NCI-H345 (cell line): ENCODE results near the gene SPRY1.

Experiments used
- DNase-seq: peaks from one replicate; lab custom pipeline; 2025; lab: John Stamatoyannopoulos, UW

SPRY1 gene

DNA sequence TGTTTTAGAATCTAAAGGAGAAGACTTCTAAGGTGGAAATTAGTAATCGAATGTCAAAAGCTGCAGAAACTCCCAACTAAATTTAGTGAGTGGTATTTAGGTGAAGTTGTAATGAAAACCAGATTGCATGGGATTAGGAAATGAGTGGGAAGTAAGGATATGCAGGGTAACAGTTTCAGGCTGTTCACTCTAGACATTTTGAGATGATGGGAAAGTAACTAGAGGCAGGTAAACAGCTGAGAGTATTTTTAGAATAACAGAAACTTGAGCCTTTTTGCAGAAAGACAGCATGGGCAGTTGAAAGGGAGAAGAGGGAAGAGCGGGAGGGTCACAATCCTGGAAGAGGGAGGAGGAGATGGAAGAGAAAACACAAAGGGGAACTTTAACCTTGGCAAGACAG, 12.7 kb downstream of the SPRY1 start:
- DNase-seq, result no peak

DNA sequence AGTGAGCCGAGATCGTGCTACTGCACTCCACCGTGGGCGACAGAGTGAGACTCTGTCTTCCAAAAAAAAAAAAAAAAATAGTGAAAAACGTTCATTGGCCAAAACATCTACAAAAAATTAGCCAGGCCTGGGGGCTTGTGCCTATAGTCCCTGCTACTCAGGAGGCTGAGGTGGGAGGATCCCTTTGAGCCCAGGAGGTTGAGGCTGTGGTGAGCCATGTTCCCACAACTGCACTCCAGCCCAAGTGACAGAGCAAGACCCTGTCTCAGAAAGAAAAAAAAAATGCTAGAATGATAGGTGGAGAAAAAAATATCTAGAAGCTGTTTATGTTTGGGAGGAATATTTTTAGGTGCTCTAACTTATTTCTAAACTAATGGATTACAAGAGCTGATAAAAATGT, 14.9 kb downstream of the SPRY1 start:
- DNase-seq, result no peak

DNA sequence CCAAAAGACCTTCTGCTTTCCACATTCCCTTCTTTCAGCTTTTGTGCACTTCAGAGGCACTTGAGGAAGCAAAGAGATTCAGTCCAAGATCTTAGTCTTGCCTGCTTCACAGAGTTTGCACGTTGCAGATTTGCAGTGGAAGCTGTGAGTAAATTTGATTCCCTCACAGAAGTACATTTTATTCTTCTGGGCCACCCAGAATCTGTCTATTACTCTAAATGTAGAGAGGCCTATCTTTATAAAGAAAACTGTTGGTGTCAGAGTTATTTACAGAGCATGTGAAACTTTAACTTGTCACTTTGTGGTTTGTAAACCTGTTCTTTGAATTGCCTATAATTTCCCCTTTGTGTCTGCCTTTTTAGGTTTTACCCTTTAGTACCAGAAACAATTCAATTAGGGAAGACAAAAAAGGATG, 15.5 kb downstream of the SPRY1 start:
- no peak for DNase-seq

DNA sequence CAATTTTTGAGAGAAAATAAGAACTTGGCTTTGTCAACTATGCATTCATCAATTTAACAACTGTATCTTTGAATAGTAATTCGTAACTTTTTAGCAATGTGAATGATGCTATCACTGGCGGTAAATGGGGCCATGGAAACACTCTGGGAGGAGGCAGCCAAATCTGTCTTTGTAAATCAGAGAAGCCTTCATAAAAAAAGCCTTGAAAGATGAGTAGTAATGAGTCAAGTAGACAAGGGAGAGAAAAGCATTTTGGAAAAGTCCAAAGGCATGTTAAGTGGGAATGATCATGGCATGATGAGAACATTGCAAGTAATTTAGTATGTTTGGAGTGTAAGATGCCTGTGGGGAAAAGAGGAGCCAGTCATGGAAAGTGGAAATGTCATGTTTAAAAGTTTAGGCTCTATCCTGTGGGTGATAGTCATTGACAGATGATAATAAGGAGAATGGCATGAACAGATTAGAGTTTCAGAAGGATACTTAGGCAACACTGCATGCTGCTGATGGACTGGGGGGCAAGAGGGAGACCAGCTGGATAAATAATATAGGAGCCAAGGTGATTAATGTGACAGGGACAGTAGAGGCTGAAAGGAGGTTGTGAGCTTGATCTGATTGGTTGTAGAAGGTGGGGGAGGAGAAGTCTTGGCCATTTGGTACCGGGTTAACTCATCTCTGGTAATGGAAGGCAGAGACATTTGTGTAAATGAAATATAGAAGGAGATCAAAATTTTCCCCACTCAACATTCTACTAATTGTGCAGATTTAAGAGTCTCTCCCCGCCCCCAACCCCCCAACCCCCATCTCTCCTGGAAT, 16.3 kb downstream of the SPRY1 start:
- no peak for DNase-seq

DNA sequence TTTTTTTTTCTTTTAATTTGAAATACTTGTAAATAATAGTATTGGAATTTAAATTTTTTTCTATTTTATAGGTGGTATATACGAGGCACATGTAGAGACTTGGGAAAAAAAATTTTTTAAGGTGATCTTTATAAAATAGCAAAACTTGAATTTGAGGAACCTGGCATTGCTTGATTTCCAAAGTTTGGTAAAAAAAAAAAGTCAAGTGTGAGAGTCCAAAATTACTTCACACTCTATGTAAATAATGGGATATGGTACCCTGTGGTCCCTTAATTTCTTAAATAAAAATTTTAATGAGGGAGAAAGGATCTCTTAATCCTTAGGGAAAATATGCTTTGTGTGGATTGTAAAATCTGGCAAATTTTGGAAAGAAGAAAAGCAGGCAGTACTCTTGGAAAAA, 19.0 kb downstream of the SPRY1 start:
- DNase-seq, result no peak

DNA sequence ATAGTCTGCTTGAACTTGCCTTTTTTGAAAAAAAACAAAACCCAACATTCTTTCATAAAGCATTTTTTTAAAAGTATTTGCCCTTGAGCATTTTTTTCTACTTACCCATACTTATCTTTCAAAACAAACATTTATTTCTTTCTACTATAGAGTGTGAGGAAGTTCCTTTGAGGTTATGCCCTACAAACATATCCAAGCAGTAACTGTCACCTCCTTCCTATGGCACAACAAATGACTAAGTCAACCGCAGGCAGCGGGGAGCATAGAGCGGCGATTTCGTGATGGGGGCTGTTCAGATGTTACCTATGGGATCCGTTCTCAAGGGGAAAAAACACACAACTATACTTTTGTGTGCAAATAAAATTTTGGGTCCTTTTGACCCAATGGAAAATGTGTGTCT, 19.4 kb downstream of the SPRY1 start:
- no peak for DNase-seq

DNA sequence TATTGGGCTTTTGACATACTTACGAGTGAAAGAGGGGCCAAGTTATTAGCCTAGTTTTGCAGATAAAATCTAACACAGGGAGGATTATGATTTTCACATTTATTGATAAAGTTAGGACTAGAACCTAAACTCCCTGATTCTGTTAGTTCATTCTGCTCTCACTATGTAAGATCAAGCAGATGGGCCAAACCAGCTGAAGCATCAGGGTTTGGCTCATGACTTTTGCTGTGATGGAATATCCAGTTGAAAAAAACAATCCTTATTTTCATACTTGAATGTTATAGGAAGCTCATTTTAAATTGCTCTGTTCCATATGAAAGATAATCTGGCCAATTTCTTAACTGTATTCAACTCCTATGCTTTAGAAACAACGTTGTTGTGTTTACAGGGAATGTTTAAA, 21.2 kb downstream of the SPRY1 start:
- DNase-seq, result no peak

DNA sequence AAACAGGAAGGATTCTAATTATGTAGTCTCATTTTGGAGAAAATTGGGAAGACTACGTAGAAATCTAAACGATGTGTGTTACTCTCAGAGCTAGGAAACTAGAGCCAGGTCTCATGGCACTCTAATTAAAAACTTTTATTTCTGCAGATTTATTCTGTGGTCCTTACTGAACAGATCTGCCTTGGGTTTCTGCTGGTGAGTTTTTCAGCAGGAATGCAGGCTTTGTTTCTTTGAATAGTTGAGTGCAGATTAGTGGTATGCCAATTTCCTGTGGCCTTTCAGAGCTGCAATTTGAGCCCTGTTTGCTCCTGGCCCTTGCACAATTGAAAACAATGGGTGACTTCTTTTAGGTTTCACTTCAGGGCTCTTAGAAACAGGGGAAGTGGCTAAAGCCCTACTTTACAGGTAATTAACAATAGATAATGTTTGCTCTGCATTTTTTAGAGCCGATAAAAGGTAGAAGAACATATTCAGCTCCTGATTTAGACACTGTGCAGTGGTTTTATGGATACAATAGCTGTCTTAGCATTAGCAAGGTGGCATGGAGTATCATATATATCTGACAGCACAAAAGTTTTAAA, 21.8 kb downstream of the SPRY1 start:
- peak; percentile 88 for DNase-seq

DNA sequence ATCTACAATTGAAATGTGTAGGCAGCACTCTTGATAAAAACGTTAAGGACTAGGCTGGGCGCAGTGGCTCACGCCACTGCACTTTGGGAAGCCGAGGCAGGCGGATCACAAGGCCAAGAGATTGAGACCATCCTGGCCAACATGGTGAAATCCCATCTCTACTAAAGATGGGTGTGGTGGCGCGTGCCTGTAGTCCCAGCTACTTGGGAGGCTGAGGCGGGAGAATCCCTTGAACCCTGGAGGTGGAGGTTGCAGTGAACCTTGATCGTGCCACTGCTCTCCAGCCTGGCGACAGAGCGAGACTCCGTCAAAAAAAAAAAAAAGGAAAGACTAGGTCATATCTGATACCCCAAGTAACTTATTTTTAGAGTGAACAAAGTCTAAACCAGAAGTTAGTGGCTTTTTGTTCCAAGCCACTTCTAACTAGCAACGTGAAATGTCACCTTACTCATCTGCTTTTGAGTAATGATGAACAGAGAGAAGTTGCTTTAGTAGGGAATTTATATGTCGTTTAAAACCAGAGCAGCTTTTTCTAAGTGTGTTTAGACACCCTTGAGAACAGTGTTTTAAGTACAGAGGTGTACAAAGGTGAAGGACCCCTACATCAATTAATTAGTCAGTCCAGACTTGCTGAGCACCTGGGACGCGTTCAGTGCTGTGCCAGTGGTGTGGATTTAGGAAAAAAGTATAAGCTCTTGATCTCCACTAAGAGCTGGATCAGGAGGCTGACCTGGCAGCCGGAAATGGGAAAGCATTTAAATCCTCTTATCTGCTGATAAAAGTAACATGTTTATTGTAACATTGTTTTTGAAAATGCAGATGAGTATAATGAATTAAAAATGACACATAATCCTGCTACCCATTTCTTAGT, 23.5 kb downstream of the SPRY1 start:
- no peak for DNase-seq

DNA sequence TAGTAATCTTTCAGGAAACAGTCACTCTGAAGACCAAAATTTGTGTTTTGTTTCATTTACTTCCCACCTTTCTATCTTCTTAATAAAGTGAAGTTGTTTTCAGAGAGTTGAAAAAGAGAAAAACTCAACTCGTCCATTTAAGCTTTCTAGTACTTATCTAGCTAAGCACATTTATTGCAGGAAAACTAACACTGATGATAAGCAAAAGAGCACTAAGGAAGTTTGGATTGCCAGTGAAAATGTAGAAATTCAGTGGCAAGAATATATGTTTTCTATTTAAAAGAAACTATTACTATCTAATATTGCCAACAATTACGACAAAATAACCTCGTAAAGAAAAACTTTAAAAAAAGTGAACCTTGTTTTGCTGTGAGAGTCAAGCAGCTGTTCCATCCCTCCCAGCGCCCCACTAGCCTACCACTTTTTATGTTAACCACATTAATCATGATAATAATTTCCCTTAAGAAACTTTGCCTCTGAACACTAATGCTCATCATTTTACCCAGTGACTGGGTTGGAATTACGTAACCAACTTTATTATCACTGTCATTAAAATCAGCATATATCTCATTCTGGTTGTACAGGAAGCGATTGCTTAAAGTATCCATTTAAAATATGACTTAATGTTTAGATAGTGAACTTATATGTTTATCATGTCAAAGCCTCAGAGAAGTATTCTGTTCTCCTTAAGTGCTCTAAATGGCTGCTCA, 24.8 kb downstream of the SPRY1 start:
- no peak for DNase-seq

DNA sequence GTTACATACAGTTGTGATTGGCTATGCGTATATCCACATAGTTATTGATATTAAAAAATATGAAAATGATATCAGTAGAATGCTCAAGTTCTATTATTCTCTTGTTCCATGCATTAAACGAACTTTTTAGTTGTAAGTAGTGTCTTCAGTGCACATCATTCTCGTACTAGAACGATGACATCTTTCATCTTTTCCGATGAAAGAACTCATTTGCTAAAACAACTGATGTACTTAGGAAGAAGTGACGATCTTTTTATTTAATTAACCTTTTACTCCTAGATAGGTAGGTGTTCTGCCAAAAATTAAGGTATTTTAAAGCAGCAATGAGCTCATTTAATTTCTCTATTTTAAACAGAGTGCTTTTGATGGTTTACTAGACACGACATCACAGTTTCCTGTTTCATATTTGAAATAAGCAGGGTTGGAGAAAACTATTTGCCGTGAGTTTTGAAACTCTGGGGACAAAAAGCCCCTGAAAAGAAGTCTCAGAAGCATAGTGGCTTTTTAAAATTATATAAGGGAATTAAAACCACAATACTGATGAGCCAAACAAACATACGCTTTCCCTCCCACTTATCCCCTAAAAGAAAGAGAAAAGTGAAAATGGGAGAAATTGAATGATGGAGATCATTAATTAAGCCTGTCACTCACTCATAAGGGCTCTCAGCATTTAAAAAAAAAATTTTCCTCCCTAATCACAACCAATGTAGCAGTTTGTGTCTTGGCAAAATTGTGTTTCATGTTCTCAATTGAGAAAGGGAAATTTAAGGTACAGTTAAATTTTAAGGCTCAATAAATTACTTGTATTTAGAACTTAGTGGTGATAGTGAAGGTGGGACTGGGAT, 25.6 kb downstream of the SPRY1 start:
- no peak for DNase-seq

DNA sequence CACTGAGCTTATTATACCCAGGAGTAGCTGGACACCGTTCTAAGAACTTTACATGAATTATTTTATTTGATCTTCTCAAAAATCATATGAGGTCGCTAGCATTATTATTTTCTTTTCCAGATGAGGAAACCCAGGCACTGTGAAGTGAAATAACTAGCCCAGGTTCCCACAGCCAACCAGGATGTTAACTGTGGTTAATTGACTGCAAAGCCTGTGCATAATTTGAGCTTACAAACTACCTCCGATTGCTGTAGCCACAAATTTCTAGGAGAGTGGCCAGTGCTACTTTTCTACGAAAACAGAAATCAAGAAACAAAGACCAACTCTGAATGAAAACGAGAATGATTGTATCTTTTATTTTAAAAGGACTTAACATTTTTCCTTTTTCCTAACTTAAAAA, 27.2 kb downstream of the SPRY1 start:
- no peak for DNase-seq

DNA sequence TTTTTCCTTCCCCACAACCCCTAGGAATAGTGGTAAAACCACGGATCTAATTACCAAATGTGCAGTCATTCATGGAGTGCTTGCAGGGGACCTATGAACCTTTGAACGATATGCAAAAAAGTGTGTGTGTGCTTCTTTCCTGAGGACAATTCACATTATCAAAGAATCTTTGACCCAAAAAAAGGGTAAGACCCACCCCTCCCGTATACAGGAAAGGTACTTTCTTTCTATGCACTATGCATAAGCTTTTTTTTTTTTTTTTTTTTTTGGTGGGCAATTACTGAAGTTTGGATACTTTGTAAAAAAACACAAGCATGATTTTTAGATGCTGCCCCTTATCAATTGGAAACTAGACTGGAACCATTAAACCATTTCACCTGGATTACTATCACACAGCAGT, 31.4 kb downstream of the SPRY1 start:
- no peak for DNase-seq

DNA sequence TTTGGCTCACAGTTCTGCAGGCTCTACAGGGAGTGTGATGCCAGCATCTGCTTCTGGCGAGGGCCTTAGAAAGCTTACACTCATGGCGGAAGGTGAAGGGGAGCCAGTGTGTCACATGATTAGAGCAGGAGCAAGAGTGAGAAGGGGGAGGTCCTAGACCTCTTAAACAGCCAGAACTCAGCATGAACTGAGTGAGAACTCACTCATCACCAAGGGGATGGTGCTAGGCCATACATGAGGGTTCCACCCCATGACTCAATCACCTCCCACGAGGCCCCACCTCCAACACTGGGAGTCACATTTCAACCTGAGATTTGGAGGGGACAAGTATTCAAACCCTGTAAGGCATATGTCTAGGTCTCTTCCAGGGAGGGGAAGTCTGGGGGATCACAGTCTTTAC, 33.4 kb downstream of the SPRY1 start:
- no peak for DNase-seq

DNA sequence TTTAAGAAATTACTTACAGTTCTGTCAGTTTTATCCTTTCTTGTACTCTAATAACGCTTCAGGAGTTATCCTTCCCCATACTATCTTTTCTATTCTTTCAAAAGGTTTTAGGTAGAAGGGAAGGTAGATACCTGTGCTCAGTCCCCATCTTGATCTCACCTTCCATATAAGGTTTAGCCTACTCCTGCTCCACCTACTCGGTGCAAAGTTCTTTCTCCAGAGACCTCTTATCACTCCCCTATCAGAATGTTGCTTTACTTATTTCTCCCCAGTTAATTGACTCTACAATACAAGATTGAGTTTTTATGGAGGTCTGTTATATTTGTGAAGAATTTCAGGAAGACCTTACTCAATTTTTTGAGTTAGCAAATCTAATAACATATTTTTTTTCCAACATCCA, 33.9 kb downstream of the SPRY1 start:
- no peak for DNase-seq

DNA sequence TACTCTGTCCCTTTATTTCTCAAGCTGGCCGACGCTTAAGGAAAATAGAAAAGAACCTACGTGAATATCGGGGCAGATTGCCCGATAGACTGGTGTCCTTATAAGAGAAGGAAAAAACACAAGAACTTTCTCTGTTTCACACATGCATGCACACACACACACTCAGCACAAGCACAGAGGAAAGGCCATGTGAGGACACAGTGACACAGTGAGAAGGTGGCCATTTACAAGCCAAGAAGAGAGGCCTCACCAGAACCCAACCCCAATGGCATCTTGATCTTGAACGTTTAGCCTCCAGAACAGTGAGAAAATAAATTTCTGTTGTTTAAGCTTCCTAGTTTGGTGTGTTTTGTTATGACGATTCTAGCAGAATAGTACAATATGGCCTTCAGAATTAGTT, 37.0 kb downstream of the SPRY1 start:
- DNase-seq, result no peak

DNA sequence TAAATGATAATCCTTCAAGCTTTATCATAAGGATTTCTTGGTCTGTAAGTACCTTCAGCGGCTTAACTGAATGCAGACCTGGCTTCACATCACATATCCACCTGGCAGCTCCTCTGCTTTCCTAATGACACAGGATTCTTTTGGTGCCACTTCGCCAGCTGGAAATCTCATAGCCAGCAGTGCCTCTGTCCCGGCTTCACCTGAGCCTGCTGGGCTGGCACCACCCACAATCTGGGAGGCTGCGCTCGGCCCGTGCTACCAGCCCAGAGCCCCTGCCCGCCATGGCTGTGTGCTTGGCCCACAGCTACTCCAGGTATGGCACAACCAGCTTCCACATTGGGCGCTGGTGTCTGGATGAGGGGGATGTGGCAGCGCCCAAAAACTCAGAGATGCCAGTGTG, 37.4 kb downstream of the SPRY1 start:
- no peak for DNase-seq

DNA sequence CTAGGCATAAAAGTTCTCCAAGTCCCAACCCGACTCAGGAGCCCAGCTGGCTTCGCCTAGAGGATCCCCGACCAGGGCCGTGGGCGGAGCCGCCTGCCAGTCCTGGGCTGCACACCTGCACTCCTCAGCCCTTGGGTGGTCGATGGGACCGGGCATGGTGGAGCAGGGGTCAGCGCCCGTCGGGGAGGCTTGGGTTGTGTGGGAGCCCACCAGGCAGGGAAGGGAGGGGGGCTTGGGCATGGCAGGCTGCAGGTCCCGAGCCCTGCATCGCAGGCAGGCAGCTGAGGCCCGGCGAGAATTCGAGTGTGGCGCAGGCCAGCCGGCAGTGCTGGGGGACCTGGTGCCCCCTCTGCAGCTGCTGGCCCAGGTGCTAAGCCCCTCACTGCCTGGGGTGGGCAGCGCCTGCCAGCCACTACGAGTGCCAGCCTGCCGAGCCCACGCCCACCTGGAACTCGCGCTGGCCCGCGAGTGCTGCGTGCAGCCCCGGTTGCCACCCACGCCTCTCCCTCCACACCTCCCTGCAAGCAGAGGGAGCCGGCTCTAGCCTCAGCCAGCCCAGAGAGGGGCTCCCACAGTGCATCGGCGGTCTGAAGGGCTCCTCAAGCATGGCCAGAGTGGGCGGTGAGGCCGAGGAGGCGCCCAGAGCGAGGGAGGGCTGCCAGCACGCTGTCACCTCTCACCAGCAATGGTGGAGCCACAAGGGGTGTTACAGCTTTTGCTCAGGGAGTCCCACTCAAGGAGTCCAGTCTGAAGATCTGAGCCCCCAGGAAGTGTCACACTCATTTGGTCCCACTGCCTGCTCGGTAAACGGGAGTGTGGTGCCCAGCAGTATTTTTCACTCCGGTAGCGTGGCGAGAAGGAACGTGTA, 38.9 kb downstream of the SPRY1 start:
- no peak for DNase-seq

DNA sequence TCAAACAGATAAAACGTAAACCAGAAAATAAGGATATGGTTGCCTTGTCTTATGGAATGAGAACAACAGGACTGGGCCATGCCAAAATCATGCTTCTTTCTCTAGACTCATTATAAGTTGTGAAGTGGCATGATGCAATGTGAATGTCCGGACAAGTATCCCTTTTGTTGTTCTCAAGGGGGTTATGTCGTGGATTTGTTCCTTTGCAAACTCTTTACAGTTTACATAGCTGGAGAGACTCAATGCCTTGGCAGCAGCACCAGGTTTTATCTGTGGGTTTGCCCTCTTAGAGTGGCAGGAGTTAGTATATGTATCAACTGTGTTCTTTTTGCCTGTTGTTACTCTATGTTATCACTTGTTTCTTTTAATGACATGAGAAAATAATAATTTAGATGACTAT, 41.4 kb downstream of the SPRY1 start:
- DNase-seq, result no peak
